ENCODE measurements around the gene ITM2C. TPM values are rescaled to one million over a fixed set of nuclear protein-coding genes. Genes with fewer than 3 reads are reported as not detected.
A peak's percentile ranks its signal among the peaks of the same experiment; 100 is the strongest.

The ITM2C gene
- total and polyA plus RNA-seq, 2 of the 8 experiments (the other 6 are each of a cell fraction or from before 2014, with no cell fraction given): 362 to 742 TPM

- H3K36me3 ChIP-seq (ENCODE audit: control insufficient read depth in 2 of 4, insufficient read depth in 4 of 4, low read length in 3 of 4): no peaks in the 10 kb centered on the region
- H2BK5ac ChIP-seq (ENCODE audit: low read depth, low read length): no peak overlapping the region
- POLR2A ChIA-PET (ENCODE audit: partially characterized antibody): interaction anchor here (0.9 to 1.6 kb wide), 2 partner anchors 8 to 11 kb away, joined by 4 read pairs; no protein-coding TSS in a partner anchor
- no peak overlapping the region for H3K56ac ChIP-seq (replicated peaks; ENCODE audit: insufficient read length, low read depth, low read length)
- H3K23me2 ChIP-seq (ENCODE audit: low read depth, low read length): no peaks in the 10 kb centered on the region
- no peak overlapping the region for H4K91ac ChIP-seq (replicated peaks; ENCODE audit: insufficient read length, low read length)
- H3K79me2 ChIP-seq (ENCODE audit: control insufficient read depth in 1 of 2, insufficient read depth in 2 of 2, low read length in 2 of 2): no peaks in the 10 kb centered on the region
- H2AFZ ChIP-seq (ENCODE audit: low read length): no peak overlapping the region
- no peak overlapping the region for H3K4me2 ChIP-seq (ENCODE audit: insufficient read depth in 1 of 2, low read depth in 2 of 2, low read length in 2 of 2)
- no peak overlapping the region for H2BK20ac ChIP-seq (ENCODE audit: low read length)
- no peaks in the 10 kb centered on the region for H3K27me3 ChIP-seq (replicated peaks in 1 of 4; ENCODE audit: control insufficient read depth in 3 of 4, extremely low read depth in 1 of 4, insufficient read depth in 3 of 4, low read length in 3 of 4)
- CTCF ChIA-PET (ENCODE audit: partially characterized antibody): interaction anchor here (0.8 to 5.1 kb wide), 7 partner anchors 11 to 95 kb away, joined by 3 to 30 read pairs (median 4); no protein-coding TSS in a partner anchor
- no peak overlapping the region for H2AK5ac ChIP-seq (ENCODE audit: low read depth, low read length)
- H4K5ac ChIP-seq (ENCODE audit: insufficient read length, low read depth, low read length): no peak overlapping the region
- no peak overlapping the region for H2BK12ac ChIP-seq (ENCODE audit: low read depth, low read length)
- peaks cover 5 to 18% (median 9%) of the 10 kb centered on the region in 4 experiments for H3K4me1 ChIP-seq (replicated peaks in 1 of 4; ENCODE audit: control insufficient read depth in 3 of 4, insufficient read depth in 4 of 4, low read length in 3 of 4)
- peak overlapping the region; percentile 81; the same call in 1 of the 2 replicates for H2BK15ac ChIP-seq (ENCODE audit: low read length)
- H4K8ac ChIP-seq (ENCODE audit: extremely low read depth, insufficient read depth, low read length): no peak overlapping the region
- FAIRE-seq (no peak), DNase-seq (ENCODE audit: low read depth in 1 of 2, low spot score in 2 of 2) (no peak)
- H3K9me3 ChIP-seq (ENCODE audit: insufficient read depth in 2 of 2, low read depth in 1 of 2, low read length in 1 of 2): no peaks in the 10 kb centered on the region
- no peak overlapping the region for H3K4ac ChIP-seq (replicated peaks; ENCODE audit: insufficient read length, low read depth, low read length)
- H3K27ac ChIP-seq (ENCODE audit: low read depth, low read length): no peak overlapping the region
- no peaks in the 10 kb centered on the region for H4K20me1 ChIP-seq (replicated peaks in 1 of 2; ENCODE audit: control insufficient read depth in 1 of 2, insufficient read depth in 2 of 2, low read length in 2 of 2)
- no peak overlapping the region for H3K18ac ChIP-seq (ENCODE audit: extremely low read depth, low read length)
- 86% methylated on average over 22 of the region's 22 CpGs; no CpG with 5 or more reads in 1 of the 2 experiments for WGBS, 2 experiments (ENCODE audit: extremely low coverage in 1 of 2, insufficient coverage in 1 of 2, insufficient read length in 1 of 2, insufficient replicate concordance in 2 of 2, low coverage in 1 of 2, low lambda C conversion rate in 2 of 2, missing lambda C conversion rate in 1 of 2)
- H3K23ac ChIP-seq (ENCODE audit: insufficient read length): no peak overlapping the region
- no peaks in the 10 kb centered on the region for H3K79me1 ChIP-seq (ENCODE audit: low read depth, low read length)
- no peak overlapping the region for H3K9ac ChIP-seq (replicated peaks in 1 of 4; ENCODE audit: extremely low read depth in 1 of 4, low read depth in 3 of 4, low read length in 3 of 4)
- no peak overlapping the region for H2BK120ac ChIP-seq (replicated peaks; ENCODE audit: low read depth, low read length)
- H3K4me3 ChIP-seq (ENCODE audit: extremely low read depth in 1 of 4, insufficient read depth in 2 of 4, low read depth in 3 of 4, low read length in 4 of 4): no peak overlapping the region
- no peak overlapping the region for H3K14ac ChIP-seq (ENCODE audit: insufficient read length)
- TF ChIP-seq EP300 (IDR thresholded peaks at IDR 0.05; ENCODE audit: borderline replicate concordance in 1 of 2, low read depth in 2 of 2, low read length in 2 of 2) (no peak), EGR1 (IDR thresholded peaks at IDR 0.05; ENCODE audit: borderline replicate concordance, low read depth, low read length) (no peak), MAFK (IDR thresholded peaks at IDR 0.05; ENCODE audit: low read depth, low read length) (no peak), SUZ12 (IDR thresholded peaks at IDR 0.05; ENCODE audit: low read length) (no peak), KDM5A (IDR thresholded peaks at IDR 0.05; ENCODE audit: low read length) (no peak), EZH2 (IDR thresholded peaks at IDR 0.05; ENCODE audit: low read depth, low read length, severe bottlenecking) (no peak), SP1 (IDR thresholded peaks at IDR 0.05; ENCODE audit: low read depth, low read length) (no peak)
These were observed 25.3 kb downstream of the ITM2C start for GRCh38 chr2:230889911-230890601.
